DND-41 (cell line): ENCODE data around the gene LRRN2.

Experiments used
- CTCF ChIP-seq: IDR thresholded peaks from 2 replicates; pipeline ENCODE4 v1.5.1; 2012; ENCODE audit warnings: borderline replicate concordance, low read length, moderate library complexity, mild to moderate bottlenecking; ENCODE audit not compliant: poor library complexity, severe bottlenecking; ENCODE audit errors: extremely low read depth
- EZH2 ChIP-seq: IDR thresholded peaks from 3 replicates; pipeline ENCODE4 v1.6.1; 2012; ENCODE audit warnings: borderline replicate concordance, low read depth, mild to moderate bottlenecking, moderate library complexity, low read length, inconsistent platforms; ENCODE audit not compliant: severe bottlenecking

- no peak for TF ChIP-seq CTCF
- no peak for TF ChIP-seq EZH2
These were observed 1.4 kb downstream of the LRRN2 start for GRCh38 chr1:204684206-204684570.
